Fibroblast of peridontal ligament (primary cell): ENCODE data around the gene HEY2.
A peak's percentile ranks its signal among the peaks of the same experiment; 100 is the strongest.
"Not testable (repeated sequence)": the region's sequence is repeated elsewhere in the genome, so short reads cannot be mapped to it uniquely, and the experiment has no call there.

Source experiments
- DNase-seq: peaks from one replicate; pipeline ENCODE4 v3.0.0-alpha.2; 2010; ENCODE audit errors: extremely low read depth

The HEY2 gene

GRCh38 chr6:125769147-125769783 is 19.8 kb downstream of the HEY2 start:
- no peak for DNase-seq

- no peak for DNase-seq
Measured at GRCh38 chr6:125773387-125774341, 24.2 kb downstream of the HEY2 start.

DNA sequence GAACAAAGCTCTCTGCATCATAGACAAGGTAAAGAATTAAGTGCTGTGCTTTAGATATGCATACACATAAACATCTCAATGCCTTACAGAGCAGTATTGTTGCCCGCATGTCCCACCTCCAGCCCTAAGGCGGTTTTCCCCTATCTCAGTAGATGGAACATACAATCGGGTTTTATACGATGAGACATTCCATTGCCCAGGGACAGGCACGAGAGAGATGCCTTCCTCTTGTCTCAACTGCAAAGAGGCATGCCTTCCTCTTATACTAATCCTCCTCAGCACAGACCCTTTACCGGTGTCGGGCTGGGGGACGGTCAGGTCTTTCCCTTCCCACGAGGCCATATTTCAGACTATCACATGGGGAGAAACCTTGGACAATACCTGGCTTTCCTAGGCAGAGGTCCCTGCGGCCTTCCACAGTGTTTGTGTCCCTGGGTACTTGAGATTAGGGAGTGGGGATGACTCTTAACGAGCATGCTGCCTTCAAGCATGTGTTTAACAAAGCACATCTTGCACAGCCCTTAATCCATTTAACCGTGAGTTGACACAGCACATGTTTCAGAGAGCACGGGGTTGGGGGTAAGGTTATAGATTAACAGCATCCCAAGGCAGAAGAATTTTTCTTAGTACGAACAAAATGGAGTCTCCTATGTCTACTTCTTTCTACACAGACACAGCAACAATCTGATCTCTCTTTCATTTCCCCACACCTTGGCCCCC is 26.8 kb downstream of the HEY2 start:
- DNase-seq = not testable (repeated sequence)

DNA sequence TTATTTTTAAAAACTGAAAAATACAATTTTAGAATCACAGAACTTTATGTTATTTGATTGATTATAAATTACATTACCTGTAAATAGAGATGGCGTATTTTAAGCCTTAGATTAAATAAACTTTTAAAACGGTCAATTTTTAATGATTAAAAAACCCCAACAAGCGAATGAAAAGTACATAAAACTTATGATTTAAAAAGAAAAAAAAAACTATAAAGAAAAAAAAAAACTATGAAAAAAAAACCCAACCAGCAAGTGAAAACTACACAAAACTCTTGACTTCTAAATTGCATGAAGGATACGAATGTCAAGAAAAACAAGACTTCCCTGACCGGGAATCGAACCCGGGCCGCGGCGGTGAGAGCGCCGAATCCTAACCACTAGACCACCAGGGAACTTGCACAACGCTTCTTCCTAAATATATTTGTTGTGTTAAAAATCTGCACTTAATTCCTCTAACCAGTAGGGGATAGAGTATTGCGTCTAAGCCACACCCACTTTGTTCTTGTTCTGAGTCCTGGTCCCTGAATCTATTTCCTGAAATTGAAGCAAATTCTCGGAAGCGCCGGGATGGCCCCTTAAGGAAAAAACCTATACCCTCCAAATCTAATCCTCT is 30.6 kb downstream of the HEY2 start:
- DNase-seq = peak; percentile 98

- DNase-seq = peak; percentile 81
Measured at GRCh38 chr6:125780540-125781313, 31.3 kb downstream of the HEY2 start.

DNA sequence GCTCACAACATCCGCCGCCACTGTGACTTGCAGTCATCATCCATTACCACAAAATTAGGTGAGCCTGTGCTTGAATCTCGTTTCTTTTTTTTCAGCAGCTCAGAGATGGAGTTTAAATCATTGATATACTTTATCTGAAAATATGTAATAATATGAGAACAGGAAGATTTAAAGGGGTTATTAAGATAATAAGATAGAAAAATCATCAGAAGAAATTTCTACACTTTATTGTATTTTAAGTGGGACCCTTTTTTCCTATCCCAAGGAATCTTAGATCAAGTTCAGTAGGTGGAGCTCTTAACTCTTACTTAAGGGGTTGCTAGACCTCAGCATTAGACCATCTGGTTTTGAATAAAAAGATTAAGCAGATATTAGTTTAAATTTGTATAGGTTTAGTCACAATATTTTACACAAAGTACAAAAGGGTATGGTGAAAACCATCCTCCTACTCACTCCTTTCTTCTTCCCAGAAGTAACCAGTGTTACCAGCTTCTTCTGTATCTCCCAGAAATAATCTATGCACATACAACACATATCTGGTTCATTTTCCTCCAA is 32.0 kb downstream of the HEY2 start:
- peak; percentile 49 for DNase-seq

DNA sequence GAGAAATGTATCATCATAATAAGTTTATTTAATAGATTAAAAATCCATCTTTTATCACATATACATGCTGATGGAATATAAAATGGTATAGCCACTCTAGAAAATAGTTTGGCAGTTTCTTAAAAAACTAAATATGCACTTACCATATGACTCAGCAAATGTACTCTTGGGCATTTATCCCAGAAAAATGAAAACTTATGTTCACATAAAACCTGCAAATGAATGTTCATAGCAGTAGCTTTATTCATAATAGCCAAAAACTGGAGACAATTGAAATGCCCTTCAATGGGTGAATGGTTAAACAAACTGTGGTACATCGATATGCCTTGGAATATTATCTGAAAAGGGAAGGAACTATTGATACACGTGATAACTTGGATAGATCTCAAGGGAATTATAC is 34.9 kb downstream of the HEY2 start:
- DNase-seq = peak; percentile 80

- peak; percentile 80 for DNase-seq
Measured at GRCh38 chr6:125787791-125788190, 38.4 kb downstream of the HEY2 start.

- no peak for DNase-seq
Measured at GRCh38 chr6:125789167-125789566, 39.7 kb downstream of the HEY2 start.

- DNase-seq = peak; percentile 55
Measured at GRCh38 chr6:125789576-125790357, 40.3 kb downstream of the HEY2 start.

DNA sequence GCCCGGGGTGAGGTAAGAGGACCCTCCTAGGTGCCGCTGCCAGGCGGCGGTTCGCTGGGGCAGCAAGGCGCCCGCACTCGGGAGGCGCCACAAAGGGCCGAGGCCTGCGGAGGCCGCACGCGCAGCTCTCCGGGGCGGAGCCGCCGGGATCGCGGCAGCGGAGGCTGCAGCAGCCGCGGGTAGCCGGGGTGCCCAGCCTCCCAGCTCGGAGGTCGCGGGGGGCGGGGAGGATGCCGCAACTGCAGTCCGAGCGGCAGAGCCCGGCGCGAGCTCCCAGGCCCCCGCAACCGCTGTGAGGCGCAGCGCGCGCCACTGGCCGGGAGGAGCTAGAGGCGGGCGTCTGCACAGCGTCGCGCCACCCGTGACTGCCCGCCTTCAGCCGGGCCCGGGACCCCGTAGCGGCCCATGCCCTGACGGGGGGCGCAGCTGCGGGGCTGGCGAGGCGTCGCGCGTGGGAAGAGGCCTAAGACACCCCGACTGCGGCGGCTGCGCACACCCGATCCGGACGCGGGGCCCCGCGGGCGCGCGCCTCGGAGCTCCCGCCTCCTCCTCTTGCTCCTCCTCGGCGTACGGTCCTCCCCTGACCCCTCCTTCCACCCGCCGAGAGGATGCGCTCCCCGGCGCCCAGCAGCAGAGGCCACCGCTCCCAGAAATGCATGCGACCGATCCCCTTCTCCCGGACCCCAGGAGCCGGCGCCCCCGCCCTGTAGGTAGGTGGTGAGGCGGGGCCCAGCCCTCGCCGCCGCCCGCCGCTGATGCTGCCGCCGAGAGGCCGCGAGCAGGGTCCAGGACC is 41.1 kb downstream of the HEY2 start, which contains the start of gene NCOA7:
Gene NCOA7 (plus strand): TSS at position 603 of the 793 bp plus-strand sequence. CDS start 24,395 bp downstream, outside the sequence.
- peak; percentile 56 for DNase-seq

DNA sequence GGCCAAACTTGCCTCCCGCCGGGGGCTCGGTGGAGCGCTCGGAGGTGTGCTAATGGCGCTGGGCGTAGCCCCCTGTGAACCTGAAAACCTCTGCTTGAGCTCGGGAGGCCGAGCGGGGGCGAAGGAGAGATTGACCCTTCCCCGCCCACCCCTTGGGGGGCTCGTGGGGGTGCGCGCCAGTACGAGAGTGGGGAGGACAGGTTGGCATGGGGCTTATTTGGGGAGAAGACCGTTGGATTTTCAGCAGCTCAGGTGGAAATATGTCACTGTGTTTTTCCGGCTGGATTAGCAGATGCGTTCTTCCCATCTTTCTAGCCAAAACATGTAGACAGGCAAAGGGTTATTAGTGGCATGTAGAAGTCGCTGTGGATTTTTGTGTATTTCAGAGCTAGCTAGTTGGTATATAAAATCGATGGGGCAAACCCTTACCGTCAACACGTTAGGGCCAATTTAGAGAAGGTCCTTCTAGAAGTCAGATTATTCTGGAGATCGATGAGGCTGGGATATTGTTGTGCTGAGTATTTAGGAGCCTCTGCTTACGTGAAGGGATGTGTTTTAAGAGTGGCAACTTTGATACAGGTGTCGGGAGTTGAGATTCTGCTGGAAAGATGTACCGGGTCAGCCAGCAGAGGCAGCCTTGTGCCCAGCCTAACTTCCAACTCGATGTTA is 41.9 kb downstream of the HEY2 start:
- DNase-seq = peak; percentile 64

GRCh38 chr6:125791820-125792165 is 42.4 kb downstream of the HEY2 start:
- DNase-seq = no peak

DNA sequence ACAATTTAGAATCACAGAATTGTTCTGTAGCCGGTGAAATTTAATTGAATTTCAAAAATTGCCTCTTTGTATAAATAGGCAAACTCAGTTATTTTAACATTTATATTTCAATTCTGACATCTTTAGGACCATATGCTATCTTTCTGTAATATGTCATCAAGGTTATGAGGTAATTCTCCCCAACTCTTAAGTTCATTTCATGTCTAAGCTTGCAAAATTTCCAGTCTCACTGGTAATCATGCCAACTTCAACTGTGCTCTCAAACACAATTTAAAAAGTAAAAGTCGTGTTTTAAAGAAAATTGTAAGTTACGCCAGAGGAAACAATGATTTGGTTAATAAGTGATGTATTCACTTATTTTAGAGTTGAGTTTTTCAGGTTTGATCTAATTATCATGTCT is 42.7 kb downstream of the HEY2 start:
- DNase-seq = peak; percentile 38

GRCh38 chr6:125792680-125793079 is 43.2 kb downstream of the HEY2 start:
- peak; percentile 77 for DNase-seq

GRCh38 chr6:125793280-125793679 is 43.8 kb downstream of the HEY2 start:
- peak; percentile 38 for DNase-seq

DNA sequence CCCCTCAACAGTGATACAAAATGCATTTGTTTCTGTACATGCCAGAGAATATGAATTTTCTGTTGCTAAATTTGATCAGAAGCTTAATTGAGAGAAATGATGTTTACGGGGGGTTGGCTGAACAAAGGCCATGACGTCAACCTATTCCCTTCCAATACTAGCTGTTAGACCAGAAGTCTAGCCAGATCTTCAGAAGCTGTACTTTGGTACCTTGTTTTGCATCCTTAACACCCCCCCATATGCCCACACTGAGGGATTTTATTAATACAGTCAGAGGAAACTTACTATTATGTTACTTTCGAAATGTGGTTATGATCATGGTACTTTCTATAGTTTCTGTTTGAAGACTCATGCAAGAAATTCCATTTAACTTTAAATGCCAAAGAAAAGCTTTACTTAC is 44.4 kb downstream of the HEY2 start:
- DNase-seq = peak; percentile 66

GRCh38 chr6:125794342-125795137 is 45.1 kb downstream of the HEY2 start:
- DNase-seq = peak; percentile 80
